HG02610 (cell line): ENCODE measurements around the gene NIPBL.
A peak's percentile ranks its signal among the peaks of the same experiment; 100 is the strongest.
"Not testable (repeated sequence)": the region's sequence is repeated elsewhere in the genome, so short reads cannot be mapped to it uniquely, and the experiment has no call there.

ENCODE experiments used
- ATAC-seq: cut with Tn5 transposase; IDR thresholded peaks from one replicate; pipeline ENCODE4 v1.9.1; 2021; ENCODE audit warnings: mild to moderate bottlenecking, moderate library complexity; ENCODE audit not compliant: unreplicated experiment

NIPBL gene

DNA sequence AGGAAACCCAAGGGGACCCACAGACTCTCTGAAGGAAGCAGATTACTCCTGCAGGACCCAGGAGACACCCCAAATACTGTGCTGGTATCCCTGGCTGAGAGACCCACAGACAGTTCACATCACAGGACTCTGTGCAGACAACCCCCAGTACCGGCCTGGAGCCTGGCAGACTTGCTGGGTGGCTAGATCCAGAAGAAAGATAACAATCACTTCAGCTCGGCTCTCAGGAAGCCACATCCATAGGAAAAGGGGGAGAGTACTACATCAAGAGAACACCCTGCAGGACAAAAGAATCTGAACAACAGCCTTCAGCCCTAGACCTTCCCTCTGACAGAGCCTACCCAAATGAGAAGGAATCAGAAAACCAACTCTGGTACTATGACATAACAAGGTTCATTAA lies 206.4 kb downstream of the NIPBL start:
- ATAC-seq = not testable (repeated sequence)

DNA sequence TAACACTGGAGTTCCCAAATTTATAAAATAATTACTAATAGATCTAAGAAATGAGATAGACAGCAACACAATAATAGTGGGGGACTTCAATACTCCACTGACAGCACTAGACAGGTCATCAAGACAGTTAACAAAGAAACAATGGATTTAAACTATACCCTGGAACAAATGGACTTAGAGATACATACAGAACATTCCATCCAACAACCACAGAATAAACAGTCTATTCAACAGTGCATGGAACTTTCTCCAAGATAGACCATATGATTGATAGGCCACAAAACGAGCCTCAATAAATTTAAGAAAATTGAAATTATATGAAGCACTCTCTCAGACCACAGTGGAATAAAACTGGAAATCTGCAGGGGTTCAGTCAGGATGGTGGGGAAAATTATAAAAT lies 209.5 kb downstream of the NIPBL start:
- ATAC-seq = not testable (repeated sequence)

DNA sequence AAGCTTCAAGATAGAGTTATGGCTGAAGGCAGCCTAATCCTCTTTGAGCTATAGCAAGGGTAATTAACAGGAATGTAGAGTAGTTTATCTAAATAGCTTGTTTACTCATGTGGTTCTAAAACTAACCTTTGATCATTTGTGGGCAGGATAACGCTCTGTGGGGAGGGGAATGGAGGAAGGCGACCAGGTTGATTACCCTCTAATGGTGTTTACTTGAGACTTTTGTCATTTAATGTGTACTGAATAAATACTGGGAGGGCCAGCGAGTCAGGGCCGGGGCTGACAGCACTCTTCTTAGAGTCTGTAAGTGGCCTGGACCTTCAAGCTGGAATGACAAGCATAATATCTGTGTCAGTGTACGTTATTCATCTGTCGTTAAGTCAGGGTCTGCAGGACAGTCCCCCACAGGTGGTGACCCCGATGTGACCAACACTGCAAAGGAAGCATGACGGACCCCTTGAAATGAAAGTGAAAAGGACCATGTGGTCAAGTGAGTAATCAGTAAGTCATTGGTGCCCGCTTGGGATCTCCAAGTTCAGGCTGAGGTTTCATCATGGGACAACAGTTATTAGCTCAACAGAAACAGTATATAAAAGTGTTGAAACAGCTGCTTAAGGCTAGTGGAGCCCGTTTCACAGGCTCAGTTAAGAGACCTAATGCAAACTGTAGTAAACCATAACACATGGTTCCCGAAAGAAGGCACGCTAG lies 210.1 kb downstream of the NIPBL start:
- ATAC-seq = no peak

- ATAC-seq = no peak
Observed at GRCh38 chr5:37088009-37088408, 211.4 kb downstream of the NIPBL start.

GRCh38 chr5:37090123-37090726 lies 213.7 kb downstream of the NIPBL start:
- no peak for ATAC-seq

DNA sequence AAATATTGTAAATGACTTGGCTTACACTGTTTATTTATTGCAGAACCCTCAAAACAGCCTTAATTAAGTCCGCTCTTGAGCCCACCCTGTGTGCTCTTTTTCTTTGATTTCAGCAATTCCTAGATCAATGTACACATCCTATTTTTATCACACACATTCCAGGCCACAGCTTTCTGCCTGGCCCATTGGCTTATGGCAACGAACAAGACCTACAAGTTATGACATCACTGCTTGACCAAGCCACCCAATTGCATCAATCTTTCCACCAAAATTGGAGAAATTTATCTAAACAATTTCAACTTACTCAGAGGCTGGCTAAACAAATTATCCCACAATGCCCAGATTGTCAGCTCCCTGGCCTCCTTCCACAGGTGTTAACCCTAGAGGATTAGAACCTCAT lies 214.2 kb downstream of the NIPBL start:
- no peak for ATAC-seq

- not testable (repeated sequence) for ATAC-seq
Observed at GRCh38 chr5:37093795-37094194, 217.2 kb downstream of the NIPBL start.

GRCh38 chr5:37099267-37099666 lies 222.7 kb downstream of the NIPBL start:
- ATAC-seq = not testable (repeated sequence)

DNA sequence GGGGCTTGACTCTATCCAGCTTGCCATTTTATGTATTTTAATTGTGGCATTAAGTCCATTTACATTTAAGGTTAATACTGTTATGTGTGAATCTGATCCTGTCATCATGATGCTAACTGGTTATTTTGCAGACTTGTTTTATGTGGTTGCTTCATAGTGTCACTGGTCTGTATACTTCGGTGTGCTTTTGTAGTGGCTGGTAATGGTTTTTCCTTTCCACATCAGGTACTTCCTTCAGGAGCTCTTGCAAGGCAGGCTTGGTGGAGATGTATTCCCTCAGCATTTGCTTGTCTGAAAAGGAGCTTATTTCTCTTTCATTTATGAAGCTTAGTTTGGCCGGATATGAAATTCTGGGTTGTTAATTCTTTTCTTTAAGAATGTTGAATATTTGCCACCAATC lies 226.7 kb downstream of the NIPBL start:
- no peak for ATAC-seq

DNA sequence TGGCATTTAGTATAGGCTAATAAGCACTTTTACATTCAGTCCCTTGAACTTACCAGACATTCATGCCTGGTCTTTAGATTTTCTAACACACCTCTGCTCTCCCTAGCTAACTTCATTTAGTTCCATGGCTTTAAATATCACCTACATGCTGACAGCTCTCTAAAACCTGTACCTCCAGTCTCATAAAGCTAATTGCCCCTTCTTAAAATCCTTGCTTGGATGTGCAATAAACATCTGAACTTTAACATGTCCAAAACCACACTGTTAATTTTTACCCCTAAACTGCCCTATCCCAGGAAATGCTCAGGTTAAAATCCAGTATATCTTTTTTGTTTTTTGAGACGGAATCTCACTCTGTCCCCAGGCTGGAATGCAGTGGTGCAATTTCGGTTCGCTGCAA lies 232.8 kb downstream of the NIPBL start:
- ATAC-seq = no peak

DNA sequence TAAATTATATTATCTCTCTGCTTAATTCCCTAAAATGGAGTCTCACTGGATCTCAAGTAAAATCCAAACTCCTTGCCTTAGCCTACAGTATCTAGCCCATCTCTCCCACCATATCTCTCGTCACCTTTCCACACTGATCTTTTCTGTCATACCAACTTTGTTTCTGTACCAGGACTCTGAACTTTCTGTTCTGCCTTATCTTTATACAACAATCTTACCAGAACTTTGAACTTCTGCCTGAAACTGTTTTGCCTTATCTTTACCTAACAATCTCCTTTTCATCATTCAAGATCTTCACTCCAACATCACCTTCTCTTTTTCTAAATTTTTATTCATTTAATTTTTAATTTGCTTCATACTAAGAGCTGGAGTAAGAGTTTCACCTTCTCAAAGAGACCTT lies 233.6 kb downstream of the NIPBL start:
- ATAC-seq = no peak

- ATAC-seq = peak; percentile 97
Observed at GRCh38 chr5:37111426-37112382, 235.1 kb downstream of the NIPBL start.

DNA sequence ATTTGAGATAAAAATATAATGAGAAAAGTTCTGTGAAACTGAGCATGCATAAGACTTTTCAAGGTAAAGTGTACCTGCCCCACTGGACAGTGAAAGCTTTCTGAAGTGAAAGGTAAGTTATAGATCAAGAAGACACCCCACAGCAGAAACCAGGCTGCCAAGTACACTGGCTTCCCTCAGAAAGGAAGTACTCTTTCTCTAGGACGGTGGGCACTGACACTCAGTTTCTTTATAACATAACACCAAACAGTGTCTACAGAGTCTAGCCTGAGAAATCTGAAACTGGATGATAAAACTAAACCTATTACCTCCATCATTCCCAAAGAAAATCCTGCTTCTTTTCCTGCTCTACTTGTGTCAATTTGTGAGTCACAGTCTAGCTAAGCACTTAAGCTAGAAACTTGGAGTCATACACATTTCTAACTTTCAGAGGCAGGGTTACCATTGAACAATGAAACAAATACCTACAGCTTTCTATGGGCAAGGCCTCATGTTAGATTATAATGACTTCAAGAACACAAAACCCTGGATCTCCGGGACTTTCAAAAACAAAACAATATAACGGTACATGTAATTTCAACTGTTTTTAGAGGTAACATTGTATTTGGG lies 235.9 kb downstream of the NIPBL start:
- ATAC-seq = no peak
